HepG2 (cell line): Measurements from ENCODE around the gene MIS18A. TPM values are rescaled to one million over a fixed set of nuclear protein-coding genes. Genes with fewer than 3 reads are reported as not detected.

Experiments
- ARID3A ChIP-seq: IDR thresholded peaks from 2 replicates; pipeline ENCODE4 v1.6.1; 2012; ENCODE audit warnings: low read depth, low read length, improper control_type of control experiment
- ELK4 ChIP-seq: sonication (generic); formaldehyde crosslinking; IDR thresholded peaks from 2 replicates; pipeline ENCODE4 v1.9.0; 2021; ENCODE audit warnings: missing genetic modification reagents, borderline replicate concordance
- POGZ ChIP-seq: sonication (generic); formaldehyde crosslinking; IDR thresholded peaks from 2 replicates; pipeline ENCODE4 v1.4.0; 2020; ENCODE audit warnings: mild to moderate bottlenecking, missing genetic modification reagents
- SIN3A ChIP-seq: IDR thresholded peaks from 2 replicates; pipeline ENCODE4 v1.6.1; 2011; ENCODE audit warnings: low read depth, mild to moderate bottlenecking, control low read depth, low read length, borderline replicate concordance
- SP5 ChIP-seq: IDR thresholded peaks from 2 replicates; pipeline ENCODE4 v1.6.1; 2016; ENCODE audit warnings: low read depth, borderline replicate concordance
- ZBTB40 ChIP-seq, 2 experiments: fragments of 450-650 bp in 1 of 2; sonication (generic) in 1 of 2; formaldehyde crosslinking in 1 of 2; IDR thresholded peaks; 2 replicates each; pipeline versions ENCODE4 v1.6.1 to v1.8.0; 2016 to 2022; ENCODE audit warnings: antibody characterized with exemption in 1 of 2, mild to moderate bottlenecking in 1 of 2, missing genetic modification reagents in 1 of 2
- ZNF264 ChIP-seq: sonication (generic); formaldehyde crosslinking; IDR thresholded peaks from 2 replicates; pipeline ENCODE4 v1.4.0; 2020; ENCODE audit warnings: missing genetic modification reagents
- ZNF468 ChIP-seq: sonication (generic); formaldehyde crosslinking; IDR thresholded peaks from 2 replicates; pipeline ENCODE4 v1.8.0; 2022; ENCODE audit warnings: mild to moderate bottlenecking, moderate library complexity, missing genetic modification reagents
- ZSCAN20 ChIP-seq: sonication (generic); formaldehyde crosslinking; IDR thresholded peaks from 2 replicates; pipeline ENCODE4 v1.4.0; 2020; ENCODE audit warnings: missing genetic modification reagents, mild to moderate bottlenecking, borderline replicate concordance
- polyA plus RNA-seq, 8 experiments: library from polyadenylated mRNA; depleted of rRNA in 3 of 8; stranded (reverse) in 7 of 8; unstranded in 1 of 8; fragments of >200 nt; fragmentation: Illumina TruSeq in 4 of 8; extraction: Trizol in 4 of 8; gene quantifications; 2 replicates each; pipeline versions ENCODE4 v1.2.1 to v1.2.3, GENCODE V29; 2011 to 2016; ENCODE audit warnings: low read depth in 4 of 8, missing spikeins in 1 of 8, mixed read lengths in 1 of 8; ENCODE audit not compliant: insufficient read depth in 1 of 8
- total RNA-seq, 5 experiments: library from RNA; depleted of rRNA; stranded (reverse); fragments of >200 nt; fragmentation: Illumina TruSeq; extraction: Trizol; gene quantifications; 2 replicates each; pipeline ENCODE4 v1.2.3, GENCODE V29; 2016; ENCODE audit warnings: low read depth in 1 of 5
- TF ChIP-seq, protein P1 (sequence below): sonication (generic); formaldehyde crosslinking; conservative IDR thresholded peaks from 2 replicates; pipeline ENCODE4 v1.4.0; 2020; ENCODE audit warnings: missing genetic modification reagents

Gene MIS18A
- total and polyA plus RNA-seq, 2 of the 13 experiments (the other 11 are each of a cell fraction or from before 2014, with no cell fraction given), result 11.2 to 41.4 TPM

- no peak for TF ChIP-seq ZBTB40 (IDR thresholded peaks at IDR 0.05)
- peak; percentile 45; the same call in 1 of the 2 replicates for TF ChIP-seq ZBTB40 (CRISPR knock-in tag; IDR thresholded peaks at IDR 0.05)
- TF ChIP-seq, protein P1, sequence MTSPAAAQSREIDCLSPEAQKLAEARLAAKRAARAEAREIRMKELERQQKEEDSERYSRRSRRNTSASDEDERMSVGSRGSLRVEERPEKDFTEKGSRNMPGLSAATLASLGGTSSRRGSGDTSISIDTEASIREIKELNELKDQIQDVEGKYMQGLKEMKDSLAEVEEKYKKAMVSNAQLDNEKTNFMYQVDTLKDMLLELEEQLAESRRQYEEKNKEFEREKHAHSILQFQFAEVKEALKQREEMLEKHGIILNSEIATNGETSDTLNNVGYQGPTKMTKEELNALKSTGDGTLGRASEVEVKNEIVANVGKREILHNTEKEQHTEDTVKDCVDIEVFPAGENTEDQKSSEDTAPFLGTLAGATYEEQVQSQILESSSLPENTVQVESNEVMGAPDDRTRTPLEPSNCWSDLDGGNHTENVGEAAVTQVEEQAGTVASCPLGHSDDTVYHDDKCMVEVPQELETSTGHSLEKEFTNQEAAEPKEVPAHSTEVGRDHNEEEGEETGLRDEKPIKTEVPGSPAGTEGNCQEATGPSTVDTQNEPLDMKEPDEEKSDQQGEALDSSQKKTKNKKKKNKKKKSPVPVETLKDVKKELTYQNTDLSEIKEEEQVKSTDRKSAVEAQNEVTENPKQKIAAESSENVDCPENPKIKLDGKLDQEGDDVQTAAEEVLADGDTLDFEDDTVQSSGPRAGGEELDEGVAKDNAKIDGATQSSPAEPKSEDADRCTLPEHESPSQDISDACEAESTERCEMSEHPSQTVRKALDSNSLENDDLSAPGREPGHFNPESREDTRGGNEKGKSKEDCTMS, result no peak
- peak; percentile 91 for TF ChIP-seq POGZ (CRISPR knock-in tag)
- peak; percentile 95 for TF ChIP-seq SIN3A
- no peak for TF ChIP-seq ZNF264 (CRISPR knock-in tag)
- no peak for TF ChIP-seq ZNF468
- TF ChIP-seq ZSCAN20 (CRISPR knock-in tag), result no peak
- TF ChIP-seq ELK4 (CRISPR knock-in tag), result no peak
- peak; percentile 78 for TF ChIP-seq SP5
- no peak for TF ChIP-seq ARID3A
Observed at GRCh38 chr21:32278518-32279376, at the start of gene MIS18A (continued).
